SK-N-SH treated with all-trans-retinoic acid at 6 μM for 48 hours (cell line): ENCODE data around the gene LRCH1.

Experiments used
- ATAC-seq: fragments of 200-7000 bp; cut with Tn5 transposase; 3 replicates; pipeline ENCODE4 v1.9.1; 2020; ENCODE audit warnings: mild to moderate bottlenecking, moderate library complexity
- BACH2 ChIP-seq: fragments of 250-450 bp; sonication (Bioruptor Pico); IDR thresholded peaks from 2 replicates; pipeline ENCODE4 v1.9.0; 2021; ENCODE audit warnings: mild to moderate bottlenecking, borderline replicate concordance
- CSDC2 ChIP-seq: fragments of 250-450 bp; sonication (Bioruptor Pico); IDR thresholded peaks from 2 replicates; pipeline ENCODE4 v1.5.0; 2020; ENCODE audit warnings: mild to moderate bottlenecking, moderate library complexity
- GLIS3 ChIP-seq: fragments of 250-450 bp; sonication (Bioruptor Pico); IDR thresholded peaks from 2 replicates; pipeline ENCODE4 v1.5.0; 2020; ENCODE audit warnings: mild to moderate bottlenecking, moderate library complexity
- ISL1 ChIP-seq: fragments of 250-450 bp; sonication (Bioruptor Pico); IDR thresholded peaks from 2 replicates; pipeline ENCODE4 v2.1.2; 2022; ENCODE audit warnings: mild to moderate bottlenecking, moderate library complexity
- OSR1 ChIP-seq: fragments of 250-450 bp; sonication (Bioruptor Pico); IDR thresholded peaks from 2 replicates; pipeline ENCODE4 v1.8.0; 2022; ENCODE audit warnings: moderate library complexity, mild to moderate bottlenecking, inconsistent platforms
- PPARA ChIP-seq: fragments of 250-450 bp; sonication (Bioruptor Pico); IDR thresholded peaks from 2 replicates; pipeline ENCODE4 v1.5.0; 2020; ENCODE audit warnings: mild to moderate bottlenecking, borderline replicate concordance
- SNAI2 ChIP-seq: fragments of 250-450 bp; sonication (Bioruptor Pico); IDR thresholded peaks from 2 replicates; pipeline ENCODE4 v1.5.0; 2020; ENCODE audit warnings: mild to moderate bottlenecking, moderate library complexity
- TCF4 ChIP-seq: fragments of 250-450 bp; sonication (Bioruptor Pico); IDR thresholded peaks from 2 replicates; pipeline ENCODE4 v1.8.0; 2021; ENCODE audit warnings: mild to moderate bottlenecking, moderate library complexity, borderline replicate concordance
- ZC3H10 ChIP-seq: fragments of 250-450 bp; sonication (Bioruptor Pico); IDR thresholded peaks from 2 replicates; pipeline ENCODE4 v1.5.1; 2021; ENCODE audit warnings: mild to moderate bottlenecking, moderate library complexity
- ZFP3 ChIP-seq: fragments of 250-450 bp; sonication (Bioruptor Pico); IDR thresholded peaks from 2 replicates; pipeline ENCODE4 v1.5.0; 2020; ENCODE audit warnings: mild to moderate bottlenecking, moderate library complexity
- ZFP30 ChIP-seq: fragments of 450-650 bp; formaldehyde crosslinking; IDR thresholded peaks from 2 replicates; pipeline ENCODE4 v1.5.0; 2022; ENCODE audit warnings: mild to moderate bottlenecking, moderate library complexity
- ZNF565 ChIP-seq: fragments of 450-650 bp; formaldehyde crosslinking; conservative IDR thresholded peaks from 2 replicates; pipeline ENCODE4 v1.5.0; 2020; ENCODE audit warnings: low read depth, mild to moderate bottlenecking, moderate library complexity
- ZNF70 ChIP-seq: fragments of 450-650 bp; formaldehyde crosslinking; IDR thresholded peaks from 2 replicates; pipeline ENCODE4 v1.5.0; 2020; ENCODE audit warnings: mild to moderate bottlenecking, moderate library complexity
- TF ChIP-seq, protein P1 (sequence below): fragments of 250-450 bp; sonication (Bioruptor Pico); IDR thresholded peaks from 2 replicates; pipeline ENCODE4 v1.5.0; 2020; ENCODE audit warnings: mild to moderate bottlenecking, moderate library complexity
- TF ChIP-seq, protein P2 (sequence below): fragments of 250-450 bp; sonication (Bioruptor Pico); IDR thresholded peaks from 2 replicates; pipeline ENCODE4 v1.5.1; 2021; ENCODE audit warnings: mild to moderate bottlenecking, moderate library complexity
- TF ChIP-seq, protein P3 (sequence below): fragments of 250-450 bp; sonication (Bioruptor Pico); IDR thresholded peaks from 2 replicates; pipeline ENCODE4 v1.8.0; 2020; ENCODE audit warnings: mild to moderate bottlenecking, moderate library complexity, borderline replicate concordance
- TF ChIP-seq, protein P4 (sequence below): fragments of 250-450 bp; sonication (Bioruptor Pico); IDR thresholded peaks from 2 replicates; pipeline ENCODE4 v1.8.0; 2021; ENCODE audit warnings: low read depth, mild to moderate bottlenecking, moderate library complexity, borderline replicate concordance
- TF ChIP-seq, protein P5 (sequence below): fragments of 250-450 bp; sonication (Bioruptor Pico); IDR thresholded peaks from 2 replicates; pipeline ENCODE4 v1.5.1; 2020; ENCODE audit warnings: low read depth, mild to moderate bottlenecking, moderate library complexity

The LRCH1 gene

DNA sequence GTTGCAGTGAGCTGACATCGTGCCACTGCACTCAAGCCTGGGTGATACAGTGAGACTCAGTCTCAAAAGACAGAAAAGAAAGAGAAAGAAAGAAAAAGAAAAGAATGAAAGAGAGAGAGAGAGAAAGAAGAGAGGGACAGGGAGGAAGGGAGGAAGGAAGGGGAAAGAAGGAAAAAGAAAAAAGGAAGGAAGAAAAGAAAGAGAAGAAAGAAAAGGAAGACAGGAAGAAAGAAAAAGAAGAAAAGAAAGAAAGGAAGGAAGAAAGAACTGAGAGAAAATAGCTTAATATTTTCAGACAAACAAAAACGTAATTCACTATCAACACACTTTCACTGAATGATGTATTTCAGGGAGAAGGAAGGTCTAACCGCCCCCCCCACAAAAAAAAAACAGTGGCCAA, 204.7 kb downstream of the LRCH1 start:
- no peak for TF ChIP-seq ZFP30 (CRISPR knock-in tag)
- no peak for TF ChIP-seq CSDC2 (CRISPR knock-in tag)
- TF ChIP-seq PPARA (CRISPR knock-in tag): no peak
- TF ChIP-seq, protein P1, sequence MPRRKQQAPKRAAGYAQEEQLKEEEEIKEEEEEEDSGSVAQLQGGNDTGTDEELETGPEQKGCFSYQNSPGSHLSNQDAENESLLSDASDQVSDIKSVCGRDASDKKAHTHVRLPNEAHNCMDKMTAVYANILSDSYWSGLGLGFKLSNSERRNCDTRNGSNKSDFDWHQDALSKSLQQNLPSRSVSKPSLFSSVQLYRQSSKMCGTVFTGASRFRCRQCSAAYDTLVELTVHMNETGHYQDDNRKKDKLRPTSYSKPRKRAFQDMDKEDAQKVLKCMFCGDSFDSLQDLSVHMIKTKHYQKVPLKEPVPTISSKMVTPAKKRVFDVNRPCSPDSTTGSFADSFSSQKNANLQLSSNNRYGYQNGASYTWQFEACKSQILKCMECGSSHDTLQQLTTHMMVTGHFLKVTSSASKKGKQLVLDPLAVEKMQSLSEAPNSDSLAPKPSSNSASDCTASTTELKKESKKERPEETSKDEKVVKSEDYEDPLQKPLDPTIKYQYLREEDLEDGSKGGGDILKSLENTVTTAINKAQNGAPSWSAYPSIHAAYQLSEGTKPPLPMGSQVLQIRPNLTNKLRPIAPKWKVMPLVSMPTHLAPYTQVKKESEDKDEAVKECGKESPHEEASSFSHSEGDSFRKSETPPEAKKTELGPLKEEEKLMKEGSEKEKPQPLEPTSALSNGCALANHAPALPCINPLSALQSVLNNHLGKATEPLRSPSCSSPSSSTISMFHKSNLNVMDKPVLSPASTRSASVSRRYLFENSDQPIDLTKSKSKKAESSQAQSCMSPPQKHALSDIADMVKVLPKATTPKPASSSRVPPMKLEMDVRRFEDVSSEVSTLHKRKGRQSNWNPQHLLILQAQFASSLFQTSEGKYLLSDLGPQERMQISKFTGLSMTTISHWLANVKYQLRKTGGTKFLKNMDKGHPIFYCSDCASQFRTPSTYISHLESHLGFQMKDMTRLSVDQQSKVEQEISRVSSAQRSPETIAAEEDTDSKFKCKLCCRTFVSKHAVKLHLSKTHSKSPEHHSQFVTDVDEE (CRISPR knock-in tag): no peak
- TF ChIP-seq GLIS3: no peak
- no peak for TF ChIP-seq ZC3H10
- TF ChIP-seq, protein P2, sequence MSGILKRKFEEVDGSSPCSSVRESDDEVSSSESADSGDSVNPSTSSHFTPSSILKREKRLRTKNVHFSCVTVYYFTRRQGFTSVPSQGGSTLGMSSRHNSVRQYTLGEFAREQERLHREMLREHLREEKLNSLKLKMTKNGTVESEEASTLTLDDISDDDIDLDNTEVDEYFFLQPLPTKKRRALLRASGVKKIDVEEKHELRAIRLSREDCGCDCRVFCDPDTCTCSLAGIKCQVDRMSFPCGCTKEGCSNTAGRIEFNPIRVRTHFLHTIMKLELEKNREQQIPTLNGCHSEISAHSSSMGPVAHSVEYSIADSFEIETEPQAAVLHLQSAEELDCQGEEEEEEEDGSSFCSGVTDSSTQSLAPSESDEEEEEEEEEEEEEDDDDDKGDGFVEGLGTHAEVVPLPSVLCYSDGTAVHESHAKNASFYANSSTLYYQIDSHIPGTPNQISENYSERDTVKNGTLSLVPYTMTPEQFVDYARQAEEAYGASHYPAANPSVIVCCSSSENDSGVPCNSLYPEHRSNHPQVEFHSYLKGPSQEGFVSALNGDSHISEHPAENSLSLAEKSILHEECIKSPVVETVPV (CRISPR knock-in tag): no peak
- TF ChIP-seq SNAI2 (CRISPR knock-in tag): no peak
- no peak for TF ChIP-seq ZFP3 (CRISPR knock-in tag)
- TF ChIP-seq, protein P3, sequence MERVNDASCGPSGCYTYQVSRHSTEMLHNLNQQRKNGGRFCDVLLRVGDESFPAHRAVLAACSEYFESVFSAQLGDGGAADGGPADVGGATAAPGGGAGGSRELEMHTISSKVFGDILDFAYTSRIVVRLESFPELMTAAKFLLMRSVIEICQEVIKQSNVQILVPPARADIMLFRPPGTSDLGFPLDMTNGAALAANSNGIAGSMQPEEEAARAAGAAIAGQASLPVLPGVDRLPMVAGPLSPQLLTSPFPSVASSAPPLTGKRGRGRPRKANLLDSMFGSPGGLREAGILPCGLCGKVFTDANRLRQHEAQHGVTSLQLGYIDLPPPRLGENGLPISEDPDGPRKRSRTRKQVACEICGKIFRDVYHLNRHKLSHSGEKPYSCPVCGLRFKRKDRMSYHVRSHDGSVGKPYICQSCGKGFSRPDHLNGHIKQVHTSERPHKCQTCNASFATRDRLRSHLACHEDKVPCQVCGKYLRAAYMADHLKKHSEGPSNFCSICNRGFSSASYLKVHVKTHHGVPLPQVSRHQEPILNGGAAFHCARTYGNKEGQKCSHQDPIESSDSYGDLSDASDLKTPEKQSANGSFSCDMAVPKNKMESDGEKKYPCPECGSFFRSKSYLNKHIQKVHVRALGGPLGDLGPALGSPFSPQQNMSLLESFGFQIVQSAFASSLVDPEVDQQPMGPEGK: no peak
- TF ChIP-seq, protein P4, sequence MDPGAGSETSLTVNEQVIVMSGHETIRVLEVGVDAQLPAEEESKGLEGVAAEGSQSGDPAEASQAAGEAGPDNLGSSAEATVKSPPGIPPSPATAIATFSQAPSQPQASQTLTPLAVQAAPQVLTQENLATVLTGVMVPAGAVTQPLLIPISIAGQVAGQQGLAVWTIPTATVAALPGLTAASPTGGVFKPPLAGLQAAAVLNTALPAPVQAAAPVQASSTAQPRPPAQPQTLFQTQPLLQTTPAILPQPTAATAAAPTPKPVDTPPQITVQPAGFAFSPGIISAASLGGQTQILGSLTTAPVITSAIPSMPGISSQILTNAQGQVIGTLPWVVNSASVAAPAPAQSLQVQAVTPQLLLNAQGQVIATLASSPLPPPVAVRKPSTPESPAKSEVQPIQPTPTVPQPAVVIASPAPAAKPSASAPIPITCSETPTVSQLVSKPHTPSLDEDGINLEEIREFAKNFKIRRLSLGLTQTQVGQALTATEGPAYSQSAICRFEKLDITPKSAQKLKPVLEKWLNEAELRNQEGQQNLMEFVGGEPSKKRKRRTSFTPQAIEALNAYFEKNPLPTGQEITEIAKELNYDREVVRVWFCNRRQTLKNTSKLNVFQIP (CRISPR knock-in tag): no peak
- TF ChIP-seq, all 23 proteins: peak for 0
- no peak for ATAC-seq

DNA sequence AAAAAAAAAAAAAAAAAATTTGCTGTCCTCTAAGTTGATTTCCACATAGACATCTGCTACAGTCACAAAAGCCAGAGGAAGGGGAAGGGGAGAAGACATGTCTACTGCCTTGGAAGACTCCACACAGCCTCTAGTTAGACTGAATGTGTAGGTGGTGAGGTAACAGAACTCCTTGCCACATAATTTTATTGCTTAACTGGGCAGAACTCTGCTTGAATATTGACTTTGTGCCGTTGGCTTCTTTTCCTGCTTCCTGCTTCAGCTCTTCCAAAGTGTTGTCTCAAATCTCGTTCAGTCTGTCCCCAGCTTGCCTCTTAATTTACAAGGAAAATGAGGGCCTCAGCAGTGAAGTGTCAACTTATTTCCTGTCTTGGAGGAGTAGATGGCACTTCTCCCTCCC, 206.9 kb downstream of the LRCH1 start:
- ATAC-seq: no peak
- no peak for TF ChIP-seq ZNF70 (CRISPR knock-in tag)
- no peak for TF ChIP-seq OSR1 (CRISPR knock-in tag)
- no peak for TF ChIP-seq CSDC2 (CRISPR knock-in tag)
- TF ChIP-seq, protein P3: no peak
- no peak for TF ChIP-seq TCF4
- no peak for TF ChIP-seq BACH2
- no peak for TF ChIP-seq ISL1 (CRISPR knock-in tag)
- no peak for TF ChIP-seq PPARA (CRISPR knock-in tag)
- TF ChIP-seq, protein P2 (CRISPR knock-in tag): no peak
- TF ChIP-seq ZNF565: no peak
- no peak for TF ChIP-seq SNAI2 (CRISPR knock-in tag)
- TF ChIP-seq ZC3H10: no peak

DNA sequence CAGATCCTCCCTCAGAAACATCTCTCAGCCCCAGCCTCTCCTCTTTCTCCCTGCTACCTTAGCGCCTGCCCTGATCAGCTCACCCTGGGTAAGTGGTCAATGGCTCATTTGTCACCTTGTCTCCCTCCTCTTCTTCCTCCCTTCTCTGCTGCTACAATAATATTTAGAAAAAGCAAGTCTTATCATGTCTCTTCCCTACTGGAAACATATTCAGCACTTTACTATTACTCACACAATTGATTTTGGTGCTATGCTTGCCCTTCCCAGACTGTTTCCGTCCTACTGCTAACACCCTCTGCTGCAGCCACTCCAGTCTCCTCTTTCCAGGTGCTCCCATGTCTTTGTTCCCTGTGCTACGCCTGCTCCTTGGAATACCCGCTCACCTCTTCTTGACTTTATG, 208.2 kb downstream of the LRCH1 start:
- no peak for ATAC-seq
- TF ChIP-seq, protein P5, sequence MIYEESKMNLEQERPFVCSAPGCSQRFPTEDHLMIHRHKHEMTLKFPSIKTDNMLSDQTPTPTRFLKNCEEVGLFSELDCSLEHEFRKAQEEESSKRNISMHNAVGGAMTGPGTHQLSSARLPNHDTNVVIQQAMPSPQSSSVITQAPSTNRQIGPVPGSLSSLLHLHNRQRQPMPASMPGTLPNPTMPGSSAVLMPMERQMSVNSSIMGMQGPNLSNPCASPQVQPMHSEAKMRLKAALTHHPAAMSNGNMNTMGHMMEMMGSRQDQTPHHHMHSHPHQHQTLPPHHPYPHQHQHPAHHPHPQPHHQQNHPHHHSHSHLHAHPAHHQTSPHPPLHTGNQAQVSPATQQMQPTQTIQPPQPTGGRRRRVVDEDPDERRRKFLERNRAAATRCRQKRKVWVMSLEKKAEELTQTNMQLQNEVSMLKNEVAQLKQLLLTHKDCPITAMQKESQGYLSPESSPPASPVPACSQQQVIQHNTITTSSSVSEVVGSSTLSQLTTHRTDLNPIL (CRISPR knock-in tag): no peak
- TF ChIP-seq ZNF565 (no peak), PPARA (CRISPR knock-in tag) (no peak), CSDC2 (CRISPR knock-in tag) (no peak), ISL1 (CRISPR knock-in tag) (no peak)
- TF ChIP-seq, protein P2 (CRISPR knock-in tag): no peak
- TF ChIP-seq, protein P4 (CRISPR knock-in tag): no peak
